ENCODE results near the gene PPP2CA.
"Not testable (repeated sequence)": the region's sequence is repeated elsewhere in the genome, so short reads cannot be mapped to it uniquely, and the experiment has no call there.

PPP2CA gene

DNA sequence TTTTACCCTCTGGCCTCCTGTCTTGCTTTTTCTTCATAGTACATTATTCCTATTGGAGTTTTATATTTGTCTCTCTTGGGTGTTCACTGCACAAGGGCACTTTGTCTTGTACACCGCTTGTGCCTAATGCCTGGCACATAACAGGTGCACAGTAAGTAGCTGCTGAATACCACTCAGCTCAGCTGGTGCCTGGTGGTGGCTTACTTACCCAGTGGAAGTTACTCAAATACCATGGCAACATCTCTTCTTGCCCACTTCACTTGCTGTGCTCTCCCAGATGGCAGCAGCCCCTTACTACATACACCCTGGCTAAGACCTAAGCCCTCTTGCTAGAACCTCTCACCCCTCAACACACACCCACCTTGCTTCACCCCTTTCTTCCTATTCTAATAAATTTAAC is 37.8 kb downstream of the PPP2CA start:
- no peak for DNase-seq

DNA sequence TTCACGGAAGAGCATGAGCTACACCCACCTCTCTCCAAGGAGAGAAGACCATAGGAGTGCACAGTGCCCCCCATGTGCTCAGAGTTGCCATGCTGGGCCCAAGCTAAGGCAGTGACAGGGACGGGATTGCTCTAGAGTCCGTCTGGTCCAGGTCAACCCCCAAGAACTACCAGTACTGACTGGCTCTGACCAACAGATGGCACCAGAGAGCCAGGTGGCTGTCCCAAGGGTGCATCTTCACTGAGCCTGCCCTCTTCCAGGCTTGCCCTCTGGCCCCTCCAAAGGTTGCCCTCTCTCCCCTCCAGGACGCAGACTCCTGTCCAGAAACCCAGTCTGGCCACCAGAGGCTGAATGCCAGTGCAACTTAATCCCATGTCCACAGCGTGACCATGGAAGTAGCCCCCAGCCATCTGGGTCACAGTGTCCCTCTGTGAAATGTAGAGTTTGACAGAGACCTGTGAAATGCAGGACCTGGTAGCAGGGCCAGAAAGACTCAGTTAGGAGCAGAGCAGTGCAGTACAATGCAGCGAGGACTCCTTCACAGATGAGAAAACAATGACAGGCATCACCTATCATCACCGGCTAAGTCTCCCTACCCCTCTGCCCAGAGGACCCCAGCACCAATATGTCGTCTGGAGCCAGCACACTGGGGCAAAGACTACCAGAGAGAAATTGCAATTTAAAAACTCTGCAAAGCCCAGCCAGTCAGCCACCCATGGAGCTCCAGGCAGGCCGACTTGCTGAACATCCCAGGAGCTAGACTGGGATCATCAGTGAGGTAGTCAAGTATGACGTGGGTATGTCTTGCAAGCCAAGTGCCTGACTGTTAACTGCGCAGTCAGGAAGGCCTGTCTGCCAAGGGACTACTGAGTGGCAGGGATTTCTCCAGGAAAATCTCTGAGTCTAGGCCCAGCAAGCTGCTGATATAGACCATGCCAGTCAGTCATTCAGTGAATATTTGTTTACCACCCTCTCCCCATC is 41.4 kb downstream of the PPP2CA start:
- peak; percentile 71 to 73 for DNase-seq

DNA sequence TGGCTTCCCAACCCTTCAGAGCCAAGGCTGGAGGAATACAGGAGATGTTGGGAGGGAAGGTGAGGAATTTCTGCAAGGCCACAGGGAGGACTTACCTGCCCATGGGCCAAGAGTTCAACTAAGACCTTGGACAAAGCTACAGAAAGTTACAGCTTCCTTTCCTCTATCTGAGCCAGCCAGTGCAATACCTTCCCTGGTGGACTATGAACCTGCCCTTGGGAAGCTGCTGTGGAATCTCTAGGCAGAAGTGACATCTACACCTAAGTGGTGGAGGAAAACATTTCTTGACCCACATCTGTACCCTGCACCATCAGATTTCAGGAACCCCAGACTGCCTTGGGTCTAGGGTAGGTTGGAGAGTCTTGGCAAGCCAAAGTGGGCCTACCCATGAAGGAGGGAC is 42.4 kb downstream of the PPP2CA start:
- DNase-seq = no peak

DNA sequence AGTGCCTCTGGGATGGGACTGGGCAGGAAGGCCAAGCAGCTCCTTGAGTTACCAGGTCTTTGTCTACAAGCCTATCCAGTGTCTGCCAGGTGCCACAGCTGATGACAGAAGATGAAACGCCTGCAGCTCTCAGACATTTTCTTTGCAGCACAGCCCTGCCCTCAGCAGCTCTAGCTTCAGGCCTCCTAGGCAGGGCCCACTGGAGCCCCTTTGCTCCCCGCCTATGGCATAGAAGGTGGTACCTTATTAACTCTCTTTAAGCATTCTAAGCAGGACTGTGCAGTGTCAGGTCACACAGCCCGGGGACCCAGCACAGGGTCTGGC is 47.8 kb downstream of the PPP2CA start:
- DNase-seq = no peak

DNA sequence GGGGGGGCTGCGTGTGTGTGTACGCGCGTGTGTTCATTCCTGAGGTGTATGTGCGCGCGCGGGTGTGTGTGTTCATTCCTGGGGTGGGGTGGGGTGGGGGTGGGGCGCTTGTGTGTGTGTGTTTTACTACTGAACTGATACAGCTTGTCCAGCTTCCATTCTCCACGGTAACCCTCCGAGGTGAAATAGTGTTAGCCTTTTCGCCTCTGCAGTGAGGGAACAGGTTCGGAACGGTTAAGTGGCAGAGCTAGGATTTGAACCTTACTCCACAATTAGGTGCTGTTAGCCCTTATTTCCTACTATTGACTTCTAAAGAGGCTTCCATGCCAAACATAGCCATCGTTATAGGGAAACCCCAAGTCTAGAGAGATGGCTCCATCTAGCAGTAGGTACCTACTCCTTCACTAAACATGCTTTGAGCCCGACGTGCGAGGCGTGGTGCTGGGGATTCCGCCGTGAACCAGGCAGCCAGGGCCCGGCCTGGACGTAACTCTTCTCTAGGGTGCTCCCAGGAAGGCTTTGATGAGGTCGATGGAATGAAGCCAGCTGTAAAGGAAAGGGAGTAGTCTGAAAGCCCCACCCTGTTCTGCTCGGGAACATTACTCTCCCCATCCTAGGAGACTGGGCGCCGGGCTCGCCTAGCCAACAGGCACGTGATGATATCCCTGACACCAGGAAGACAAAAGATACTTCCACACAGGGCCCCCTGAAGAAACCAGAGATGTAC is 48.3 kb downstream of the PPP2CA start:
- DNase-seq = peak; percentile 24 to 30

DNA sequence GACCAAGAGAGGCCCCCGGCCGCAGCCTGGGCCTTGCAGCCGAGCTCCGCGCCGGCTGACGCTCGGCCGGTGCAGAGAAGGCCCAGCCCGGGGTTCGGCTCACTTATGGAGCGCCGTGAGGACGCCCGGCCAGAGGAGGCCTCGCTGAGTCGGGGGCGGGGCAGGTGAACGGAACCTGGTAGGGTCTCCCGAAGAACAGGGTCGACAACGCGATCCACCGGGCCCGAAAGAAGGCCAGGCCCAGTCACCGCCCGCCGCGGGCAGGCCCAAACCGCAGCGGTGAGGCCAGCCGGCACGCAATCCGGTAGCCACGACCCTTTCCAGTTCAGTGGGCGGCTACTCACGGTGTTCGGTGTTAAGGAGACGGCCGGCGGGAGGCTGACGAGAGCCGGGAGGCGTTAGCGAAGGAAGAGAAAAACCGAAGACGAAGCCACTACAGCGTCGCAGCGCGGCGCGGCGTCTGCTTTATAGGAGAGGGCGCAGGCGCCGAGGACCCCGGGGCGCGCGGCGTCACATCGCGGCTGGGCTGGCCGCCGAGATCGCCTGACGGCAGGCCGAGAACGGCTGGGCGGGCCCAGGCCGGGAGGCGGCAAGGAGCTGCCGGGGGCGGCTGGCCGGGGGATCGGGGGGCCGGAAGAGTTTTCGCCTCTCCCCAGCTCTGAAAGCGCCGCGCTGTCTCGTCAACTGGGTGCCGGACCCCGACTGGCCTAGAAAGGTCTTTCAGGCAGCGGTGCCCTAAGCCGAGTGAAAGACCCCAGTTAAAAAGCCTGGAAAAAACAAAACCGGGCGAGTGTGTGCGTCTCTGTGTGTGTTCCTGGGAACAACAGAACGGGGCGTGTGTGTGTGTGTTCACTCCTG is 49.1 kb downstream of the PPP2CA start, which contains the start of gene SKP1:
TSS of gene SKP1 (minus strand) at position 440 of the 858 bp plus-strand sequence. CDS start 2,928 bp downstream, outside the sequence.
- DNase-seq = peak; percentile 66 to 79

DNA sequence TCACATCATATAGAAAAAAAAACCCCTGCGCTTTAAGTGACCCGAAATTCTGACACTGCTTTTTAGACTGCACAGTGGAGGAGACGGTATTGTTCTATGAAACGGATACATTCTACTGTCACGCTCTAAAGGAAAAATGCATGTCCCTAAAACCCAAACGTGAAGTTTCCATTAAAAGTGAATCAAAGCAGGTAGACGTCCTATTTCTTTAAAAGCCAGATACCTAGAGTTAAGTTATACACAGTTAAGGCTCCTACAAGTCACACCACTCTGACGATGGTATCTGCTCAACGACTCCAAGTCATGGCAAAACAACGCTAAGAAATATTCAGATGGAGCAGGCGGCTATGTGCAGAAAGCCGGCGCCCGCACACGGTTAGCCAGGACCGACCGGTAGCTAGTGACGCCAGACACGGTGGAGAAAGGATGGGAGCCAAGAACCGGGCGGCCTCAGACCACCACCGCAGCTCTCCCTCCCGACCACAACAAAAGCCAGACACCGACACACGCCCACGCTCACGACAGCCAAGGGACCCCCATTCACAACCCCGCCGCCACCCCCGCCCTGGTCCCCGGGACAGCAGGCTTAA is 49.9 kb downstream of the PPP2CA start:
- peak; percentile 34 to 66 for DNase-seq

DNA sequence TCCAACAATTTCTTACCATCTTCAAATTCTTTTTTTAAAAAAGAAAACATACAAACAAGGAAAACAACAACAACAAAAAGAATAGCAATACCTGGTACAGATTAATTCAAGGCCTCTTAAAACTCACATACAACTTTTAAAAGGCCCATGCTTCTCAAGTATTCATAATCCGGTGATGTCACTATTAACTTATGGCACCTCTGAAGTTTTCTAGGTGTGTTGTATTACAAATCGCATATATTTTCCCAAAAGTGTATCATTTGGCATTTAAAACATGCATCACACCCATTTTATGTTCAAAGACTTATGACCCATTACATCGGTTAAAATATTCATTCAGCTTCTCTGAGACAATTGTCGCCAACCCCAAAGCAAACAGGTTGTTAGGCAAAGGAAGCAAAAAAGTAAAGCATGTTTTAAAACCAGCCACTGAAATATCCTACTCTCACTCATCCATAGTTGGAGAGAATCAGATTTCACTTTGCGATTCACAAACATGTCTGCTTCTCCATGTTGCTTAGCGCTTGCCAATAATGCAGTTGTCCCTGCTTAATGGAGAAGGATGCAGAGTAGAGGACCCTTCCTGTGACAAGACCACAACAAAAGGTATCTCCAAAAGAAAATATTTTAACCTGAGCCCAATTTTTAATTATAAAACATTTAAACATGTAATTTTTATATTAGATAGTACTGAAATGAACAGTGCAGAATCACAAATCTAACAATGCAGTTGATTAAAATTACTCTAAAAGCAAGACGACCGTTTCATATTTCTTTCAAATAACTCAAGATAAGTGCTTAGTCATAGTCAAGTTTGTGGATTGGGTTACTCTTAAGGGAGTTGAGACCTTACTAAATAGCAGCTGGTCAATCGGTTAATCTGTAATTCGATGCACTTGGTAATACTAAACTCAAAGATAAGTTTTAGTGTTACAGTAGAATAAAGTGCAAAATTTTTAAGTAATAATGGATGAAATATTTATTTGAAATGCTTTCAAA is 50.7 kb downstream of the PPP2CA start:
- DNase-seq = peak; percentile 34 to 46

DNA sequence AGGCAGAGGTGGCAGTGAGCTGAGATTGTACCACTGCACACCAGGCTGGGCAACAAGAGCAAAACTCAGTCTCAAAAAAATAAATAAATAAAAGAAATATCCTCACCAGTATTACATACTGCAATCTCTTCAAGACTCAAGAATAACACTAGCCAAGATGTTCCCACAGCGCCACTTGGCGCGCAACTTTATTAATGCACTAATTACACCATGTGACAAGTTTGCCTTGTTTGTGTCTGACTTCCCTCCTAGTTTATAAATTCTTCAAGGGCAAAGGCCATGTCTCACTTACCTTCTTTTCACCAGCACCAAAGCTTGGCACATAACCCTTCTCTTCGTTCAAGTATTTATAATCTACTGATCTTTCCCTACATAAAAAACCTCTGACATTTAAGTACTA is 53.9 kb downstream of the PPP2CA start:
- no peak for DNase-seq

DNA sequence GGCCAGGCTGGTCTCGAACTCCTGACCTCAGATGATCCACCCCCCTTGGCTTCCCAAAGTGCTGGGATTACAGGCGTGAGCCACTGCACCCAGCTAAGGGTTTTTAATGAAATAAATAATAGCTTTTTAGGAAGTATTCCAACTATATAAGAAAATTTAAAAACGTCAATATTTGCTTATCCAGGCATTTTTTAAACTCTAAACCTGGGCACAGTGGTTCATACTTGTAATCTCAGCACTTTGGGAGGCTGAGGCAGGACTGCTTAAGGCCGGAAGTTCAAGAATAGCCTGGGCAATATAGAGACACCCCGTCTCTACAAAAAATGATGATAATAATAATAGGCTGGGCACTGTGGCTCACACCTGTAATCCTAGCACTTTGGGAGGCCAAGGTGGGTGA is 63.3 kb downstream of the PPP2CA start:
- DNase-seq = no peak

DNA sequence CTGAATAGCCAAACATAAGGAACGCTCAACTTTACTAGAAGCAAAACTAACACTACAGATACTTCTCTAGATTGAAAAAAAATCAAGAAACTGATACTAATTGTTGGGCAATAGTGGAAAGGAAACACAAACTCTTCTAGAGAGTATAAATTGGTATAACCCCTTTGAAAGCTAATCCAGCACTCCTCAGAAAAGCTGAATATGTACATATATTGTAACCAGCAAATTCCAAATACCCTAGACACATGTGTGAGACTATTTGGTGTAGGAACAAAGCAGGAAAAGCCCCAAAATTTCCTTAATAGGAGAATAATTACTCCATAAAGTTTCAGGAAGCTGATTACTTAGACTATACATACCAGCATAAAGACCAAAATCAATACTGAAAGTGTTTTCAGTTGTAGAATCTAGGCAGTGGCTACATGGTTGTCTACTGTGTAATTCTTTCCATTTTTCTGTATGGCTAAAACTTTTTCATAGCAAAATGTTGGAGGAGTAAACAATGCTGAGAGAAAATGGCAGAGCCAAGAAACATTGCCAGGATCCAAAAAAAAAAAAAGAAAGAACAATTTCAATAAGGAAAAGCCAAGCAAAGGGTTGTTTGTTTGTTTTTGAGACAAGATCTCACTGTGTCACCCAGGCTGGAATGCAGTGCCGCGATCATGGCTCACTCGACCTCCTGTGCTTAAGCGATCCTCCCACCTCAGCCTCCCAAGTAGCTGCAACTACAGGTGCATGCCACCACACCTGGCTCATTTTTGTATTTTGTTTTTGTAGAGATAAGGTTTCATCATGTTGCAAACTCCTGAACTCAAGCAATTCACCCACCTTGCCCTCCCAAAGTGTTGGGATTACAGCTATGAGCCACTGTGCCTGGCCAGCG is 64.1 kb downstream of the PPP2CA start:
- DNase-seq = no peak

DNA sequence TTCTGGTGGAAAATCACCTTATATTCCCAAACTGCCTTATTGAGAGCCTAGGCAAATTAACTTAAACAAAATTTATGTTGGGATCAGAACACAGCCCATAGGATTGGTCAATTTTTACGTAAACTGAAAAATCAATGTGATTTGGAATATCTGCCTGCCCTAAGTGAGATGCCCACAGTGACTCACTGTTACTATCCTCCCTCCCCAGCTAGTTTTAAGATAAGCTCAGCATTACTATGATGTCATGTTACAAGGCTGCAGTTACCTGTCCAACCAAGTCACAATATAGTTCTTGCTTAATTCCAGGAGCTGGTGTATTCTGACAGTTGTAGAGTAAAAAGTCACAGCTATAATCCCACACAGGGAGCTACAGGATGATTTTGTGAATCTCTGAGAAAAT is 72.2 kb downstream of the PPP2CA start:
- no peak for DNase-seq

DNA sequence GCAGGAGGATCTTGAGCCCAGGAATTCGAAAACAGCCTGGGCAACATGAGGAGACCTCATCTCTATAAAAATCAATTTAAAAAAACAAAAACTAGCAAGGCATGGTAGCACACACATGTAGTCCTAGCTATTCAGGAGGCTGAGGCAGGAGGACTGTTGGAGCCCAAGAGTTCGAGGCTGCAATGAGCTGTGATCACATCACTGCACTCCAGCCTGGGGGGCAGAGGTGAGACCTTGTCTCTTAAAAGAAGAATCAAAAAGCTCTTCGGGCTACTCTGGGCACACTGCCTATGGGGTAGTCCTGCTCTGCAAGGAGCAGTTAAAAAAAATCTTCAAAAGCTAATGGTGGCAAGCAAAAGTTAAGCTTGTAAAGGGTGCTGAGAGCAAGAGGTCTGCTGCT is 72.6 kb downstream of the PPP2CA start:
- no peak for DNase-seq

DNA sequence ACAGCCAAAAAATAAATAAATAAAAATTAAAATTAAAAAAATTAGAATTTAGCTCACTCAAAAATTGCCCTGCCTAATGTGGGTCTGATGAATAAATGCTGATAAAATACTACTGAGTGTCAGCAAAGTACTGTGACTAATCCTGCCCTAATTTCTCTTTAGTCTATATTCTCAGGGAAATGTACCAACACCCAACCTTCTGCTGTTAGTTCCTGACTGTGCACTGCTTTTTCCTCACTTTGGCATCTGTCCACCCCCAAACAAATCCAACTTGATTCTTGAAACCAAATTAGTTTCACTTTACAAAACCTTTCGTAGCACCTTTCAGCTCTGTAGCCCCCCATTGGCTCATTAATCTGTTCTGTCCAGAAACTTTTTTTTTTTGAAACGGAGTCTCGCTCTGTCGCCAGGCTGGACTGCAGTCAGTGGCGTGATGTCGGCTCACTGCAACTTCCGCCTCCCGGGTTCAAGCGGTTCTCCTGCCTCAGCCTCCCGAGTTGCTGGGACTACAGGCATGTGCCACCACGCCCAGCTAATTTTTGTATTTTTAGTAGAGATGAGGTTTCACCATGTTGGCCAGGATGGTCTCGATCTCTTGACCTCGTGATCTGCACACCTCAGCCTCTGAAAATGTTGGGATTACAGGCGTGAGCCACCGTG is 73.6 kb downstream of the PPP2CA start:
- DNase-seq = not testable (repeated sequence)

DNA sequence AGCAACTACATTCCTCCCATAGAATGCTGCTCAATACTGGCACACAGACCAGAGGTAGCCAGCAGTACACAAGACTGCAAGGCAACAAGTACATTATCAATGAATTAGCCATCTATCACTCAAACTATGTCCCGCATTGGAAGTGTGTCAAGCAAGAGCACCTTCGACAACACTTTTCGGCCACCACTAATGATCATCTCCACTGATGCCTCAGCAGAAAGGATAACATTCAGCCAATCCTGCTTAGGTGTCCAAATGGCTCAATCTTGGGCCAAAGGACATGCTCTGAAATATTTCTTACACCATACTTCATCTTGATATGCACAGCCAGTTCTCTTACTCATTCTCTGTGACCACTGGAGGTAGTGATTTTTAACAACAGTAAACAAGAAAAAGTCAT is 74.2 kb downstream of the PPP2CA start:
- DNase-seq = no peak

DNA sequence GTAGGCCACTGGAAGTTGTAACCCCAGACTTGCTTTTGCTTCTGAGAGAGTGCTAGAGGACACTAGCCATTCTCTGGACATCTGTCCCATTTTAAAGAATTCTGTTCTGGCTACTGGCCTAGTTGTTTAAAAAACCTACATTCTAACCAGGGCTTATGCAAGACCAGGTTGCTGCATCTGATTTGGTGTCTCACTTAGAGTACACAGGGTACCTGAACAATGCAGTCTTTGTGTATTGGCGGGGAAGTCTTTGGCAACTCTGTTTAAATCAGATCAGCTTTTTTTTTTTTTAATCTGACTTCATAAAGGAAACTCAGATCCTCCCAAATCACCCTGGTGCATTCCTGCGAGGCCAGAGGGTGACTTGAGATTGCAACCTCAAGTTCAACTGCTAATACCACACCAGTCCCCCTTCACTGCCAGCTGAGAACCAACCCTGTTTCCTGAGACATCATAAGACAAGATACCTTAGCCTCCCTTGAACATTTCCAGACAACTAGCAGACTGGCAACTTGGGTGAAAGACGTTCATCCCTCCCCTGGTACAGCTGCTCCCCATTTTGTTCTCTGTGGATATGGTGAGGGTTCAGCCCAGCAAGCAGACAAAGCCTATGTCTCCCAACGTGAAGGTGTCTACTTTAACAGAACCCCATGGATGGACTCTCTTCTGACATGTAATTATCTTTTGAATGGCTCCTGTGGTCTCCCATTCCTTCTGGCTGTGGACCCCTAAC is 76.1 kb downstream of the PPP2CA start:
- no peak for DNase-seq

DNA sequence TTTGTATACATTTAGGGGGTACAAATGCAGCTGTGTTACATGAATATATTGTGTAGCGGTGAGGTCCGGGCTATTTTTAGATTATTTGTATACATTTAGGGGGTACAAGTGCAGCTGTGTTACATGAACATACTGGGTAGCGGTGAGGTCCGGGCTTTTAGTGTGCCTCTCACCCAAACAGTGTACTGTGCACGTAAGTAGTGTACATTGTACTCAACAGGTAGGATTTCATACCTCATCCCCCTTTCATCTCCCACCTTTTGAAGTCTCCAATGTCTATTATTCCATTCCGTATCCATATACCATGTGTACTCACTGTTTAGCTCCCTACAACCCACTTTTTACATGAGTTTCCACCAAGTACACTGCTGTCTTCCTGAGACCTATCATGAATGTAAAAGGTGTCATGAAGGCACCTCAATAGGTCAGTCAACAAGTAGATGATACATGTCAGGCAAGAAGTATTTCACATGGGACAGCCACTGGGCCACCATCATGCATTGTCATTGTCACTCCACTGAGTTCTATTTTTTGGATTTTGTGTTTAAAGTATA is 76.8 kb downstream of the PPP2CA start:
- no peak for DNase-seq

DNA sequence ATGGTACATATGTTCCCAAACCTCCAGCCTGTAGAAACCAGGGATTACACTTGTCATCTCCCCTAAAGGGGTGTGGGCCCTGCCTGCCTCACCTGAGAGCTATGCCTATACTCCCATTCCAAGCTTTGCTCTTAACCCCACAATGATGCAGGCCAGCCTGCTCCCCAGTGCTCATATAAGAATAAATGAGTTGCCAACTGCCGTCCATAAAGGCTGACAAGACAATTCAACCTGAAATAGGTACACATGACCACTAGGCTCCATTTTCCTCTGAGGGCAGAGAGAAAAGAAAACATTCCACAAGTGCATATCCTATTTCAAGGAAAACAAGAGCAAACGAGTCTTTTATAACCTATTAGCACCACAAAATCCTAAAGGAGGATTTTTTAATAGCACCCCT is 77.6 kb downstream of the PPP2CA start:
- no peak for DNase-seq

Measured in Kasumi-1 (cell line).